Osteoblast (primary cell): ENCODE results near the gene KLRG1. TPM values are rescaled to one million over a fixed set of nuclear protein-coding genes. Genes with fewer than 3 reads are reported as not detected.

Source experiments
- DNase-seq: peaks from one replicate; pipeline ENCODE4 v3.0.0; 2011; ENCODE audit warnings: low spot score, mixed read lengths; ENCODE audit not compliant: insufficient read length; ENCODE audit errors: missing footprints
- H2AFZ ChIP-seq: 2 replicates; pipeline ENCODE4 v1.6.0; 2011; ENCODE audit warnings: mild to moderate bottlenecking, low read length
- H3K27ac ChIP-seq: 2 replicates; pipeline ENCODE4 v1.5.1; 2011; ENCODE audit warnings: mild to moderate bottlenecking, low read depth, low read length, moderate library complexity
- H3K27me3 ChIP-seq: 2 replicates; pipeline ENCODE4 v1.6.0; 2012; ENCODE audit warnings: mild to moderate bottlenecking, control low read depth, inconsistent platforms, low read length, moderate library complexity; ENCODE audit not compliant: insufficient read depth
- H3K36me3 ChIP-seq: 2 replicates; pipeline ENCODE4 v1.5.1; 2011; ENCODE audit warnings: mild to moderate bottlenecking, low read length, control low read depth, moderate library complexity; ENCODE audit not compliant: insufficient read depth
- H3K4me1 ChIP-seq: 2 replicates; pipeline ENCODE4 v1.5.1; 2011; ENCODE audit warnings: mild to moderate bottlenecking, low read length, control low read depth, moderate library complexity; ENCODE audit not compliant: insufficient read depth
- H3K4me2 ChIP-seq: 2 replicates; pipeline ENCODE4 v1.6.0; 2011; ENCODE audit warnings: mild to moderate bottlenecking, low read length; ENCODE audit not compliant: insufficient read depth
- H3K4me3 ChIP-seq: fragments of 200-600 bp; sonication (generic); 3 replicates; pipeline ENCODE4 v1.5.1; 2012; ENCODE audit warnings: mild to moderate bottlenecking, low read length, inconsistent platforms; ENCODE audit not compliant: insufficient read depth
- H3K79me2 ChIP-seq: 2 replicates; pipeline ENCODE4 v1.6.0; 2012; ENCODE audit warnings: mild to moderate bottlenecking, low read length, control low read depth, inconsistent platforms; ENCODE audit not compliant: insufficient read depth
- H3K9me3 ChIP-seq: 2 replicates; pipeline ENCODE4 v1.5.1; 2011; ENCODE audit warnings: low read depth, low read length, control low read depth
- H4K20me1 ChIP-seq: 2 replicates; pipeline ENCODE4 v1.6.0; 2012; ENCODE audit warnings: mild to moderate bottlenecking, low read length, control low read depth; ENCODE audit not compliant: insufficient read depth
- total RNA-seq: library from RNA; depleted of rRNA; stranded (reverse); fragments of >200 nt; gene quantifications from 2 replicates; pipeline ENCODE4 v1.2.3, GENCODE V29; 2012
- TF ChIP-seq, protein P1 (sequence below): IDR thresholded peaks from 2 replicates; pipeline ENCODE4 v1.5.1; 2011; ENCODE audit warnings: mild to moderate bottlenecking, low read depth, low read length, moderate library complexity; ENCODE audit errors: extremely low read depth

KLRG1 gene
- total RNA-seq, 1 donor, result under 0.01 TPM

- peak; percentile 51 for DNase-seq
- no peaks in the 10 kb centered on the region for H3K79me2 ChIP-seq
- H3K4me1 ChIP-seq, result no peaks in the 10 kb centered on the region
- H3K4me3 ChIP-seq, result no peak overlapping the region
- TF ChIP-seq, protein P1, sequence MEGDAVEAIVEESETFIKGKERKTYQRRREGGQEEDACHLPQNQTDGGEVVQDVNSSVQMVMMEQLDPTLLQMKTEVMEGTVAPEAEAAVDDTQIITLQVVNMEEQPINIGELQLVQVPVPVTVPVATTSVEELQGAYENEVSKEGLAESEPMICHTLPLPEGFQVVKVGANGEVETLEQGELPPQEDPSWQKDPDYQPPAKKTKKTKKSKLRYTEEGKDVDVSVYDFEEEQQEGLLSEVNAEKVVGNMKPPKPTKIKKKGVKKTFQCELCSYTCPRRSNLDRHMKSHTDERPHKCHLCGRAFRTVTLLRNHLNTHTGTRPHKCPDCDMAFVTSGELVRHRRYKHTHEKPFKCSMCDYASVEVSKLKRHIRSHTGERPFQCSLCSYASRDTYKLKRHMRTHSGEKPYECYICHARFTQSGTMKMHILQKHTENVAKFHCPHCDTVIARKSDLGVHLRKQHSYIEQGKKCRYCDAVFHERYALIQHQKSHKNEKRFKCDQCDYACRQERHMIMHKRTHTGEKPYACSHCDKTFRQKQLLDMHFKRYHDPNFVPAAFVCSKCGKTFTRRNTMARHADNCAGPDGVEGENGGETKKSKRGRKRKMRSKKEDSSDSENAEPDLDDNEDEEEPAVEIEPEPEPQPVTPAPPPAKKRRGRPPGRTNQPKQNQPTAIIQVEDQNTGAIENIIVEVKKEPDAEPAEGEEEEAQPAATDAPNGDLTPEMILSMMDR, result peak; percentile 57
- H2AFZ ChIP-seq, result no peak overlapping the region
- H3K36me3 ChIP-seq, result no peaks in the 10 kb centered on the region
- no peak overlapping the region for H3K4me2 ChIP-seq
- no peaks in the 10 kb centered on the region for H4K20me1 ChIP-seq
- H3K27ac ChIP-seq, result no peak overlapping the region
- H3K9me3 ChIP-seq, result no peaks in the 10 kb centered on the region
- H3K27me3 ChIP-seq, result no peaks in the 10 kb centered on the region
Observed at GRCh38 chr12:9049520-9050133, 60.3 kb downstream of the KLRG1 start.

DNA sequence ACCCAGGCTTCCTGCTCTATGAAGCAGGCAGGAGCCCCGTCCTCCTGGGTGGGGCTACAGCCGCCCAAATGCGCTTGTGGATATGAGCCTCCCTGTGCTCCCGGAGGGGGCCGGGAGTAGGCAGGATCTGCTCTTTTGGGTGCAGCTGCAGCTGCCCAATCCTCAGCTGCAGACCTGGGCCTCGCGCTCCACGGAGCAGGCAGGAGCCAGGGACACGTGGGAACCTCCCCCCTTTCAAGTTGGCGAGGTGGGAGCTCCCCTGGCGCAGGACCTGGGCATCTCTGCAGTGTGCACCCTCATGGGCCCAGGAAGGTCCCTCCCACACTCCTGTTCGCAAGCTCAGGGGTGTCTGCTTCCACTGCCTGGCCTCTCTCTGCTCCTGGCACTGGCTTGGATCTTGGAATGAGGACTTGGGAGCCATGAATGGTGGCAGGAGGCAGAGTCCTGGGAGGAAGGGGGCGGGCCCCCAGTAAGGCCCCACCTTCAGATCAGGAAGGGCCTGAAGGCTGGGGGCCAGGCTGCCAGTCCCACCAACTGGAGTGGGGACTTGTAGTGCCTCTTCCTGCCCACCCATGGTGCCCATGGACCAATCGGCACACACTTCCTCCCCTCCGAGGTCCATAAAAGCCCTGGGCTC is 61.3 kb downstream of the KLRG1 start:
- Histone ChIP-seq H3K9me3 (no peaks in the 10 kb centered on the region), H2AFZ (no peak overlapping the region), H3K79me2 (no peaks in the 10 kb centered on the region), H3K4me3 (no peak overlapping the region), H4K20me1 (no peaks in the 10 kb centered on the region), H3K4me2 (no peak overlapping the region), H3K4me1 (no peaks in the 10 kb centered on the region), H3K36me3 (no peaks in the 10 kb centered on the region), H3K27ac (no peak overlapping the region), H3K27me3 (no peaks in the 10 kb centered on the region)
- TF ChIP-seq, protein P1, result no peak
- DNase-seq, result no peak

DNA sequence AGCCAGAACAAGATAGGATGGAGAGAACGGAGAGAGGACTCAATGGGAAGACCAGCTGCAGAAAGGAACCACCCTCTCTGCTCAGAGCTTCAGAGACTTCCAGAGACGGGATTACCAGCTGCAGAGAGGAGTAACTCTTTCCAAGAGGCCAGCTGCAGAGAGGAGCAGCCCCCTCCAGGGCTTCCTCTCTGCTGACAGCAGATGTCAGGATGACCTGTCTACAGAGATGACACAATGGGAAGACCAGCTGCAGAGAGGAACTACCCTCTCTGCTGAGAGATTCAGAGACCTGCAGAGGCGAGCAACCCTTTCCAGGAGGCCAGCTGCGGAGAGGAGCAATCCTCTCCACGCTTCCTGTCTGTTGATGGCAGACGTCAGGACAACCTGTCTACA is 61.8 kb downstream of the KLRG1 start:
- no peak overlapping the region for H2AFZ ChIP-seq
- DNase-seq, result no peak
- H3K79me2 ChIP-seq, result no peaks in the 10 kb centered on the region
- no peaks in the 10 kb centered on the region for H3K4me1 ChIP-seq
- H3K36me3 ChIP-seq, result no peaks in the 10 kb centered on the region
- TF ChIP-seq, protein P1, result no peak
- no peak overlapping the region for H3K4me2 ChIP-seq
- no peak overlapping the region for H3K4me3 ChIP-seq
- no peaks in the 10 kb centered on the region for H4K20me1 ChIP-seq
- no peak overlapping the region for H3K27ac ChIP-seq
- no peaks in the 10 kb centered on the region for H3K9me3 ChIP-seq
- H3K27me3 ChIP-seq, result no peaks in the 10 kb centered on the region

DNA sequence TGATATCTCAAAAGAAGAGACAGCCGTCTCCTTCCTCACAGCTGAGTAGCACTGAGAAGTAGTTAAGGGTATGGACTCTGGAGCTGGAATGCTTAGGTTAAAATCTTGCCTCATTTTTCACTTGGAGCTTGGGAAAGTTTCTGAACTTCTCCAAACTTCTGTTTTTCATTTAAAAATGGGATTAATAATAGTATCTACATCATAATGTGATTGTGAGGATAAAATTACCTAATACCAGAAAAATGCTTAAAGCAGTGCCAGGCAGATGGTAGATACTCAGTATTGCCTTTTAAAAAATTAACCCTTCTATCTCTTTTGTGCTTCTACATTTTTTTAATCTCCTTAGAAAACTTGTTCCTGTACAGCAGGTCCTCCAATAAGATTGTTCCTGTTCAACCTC is 63.3 kb downstream of the KLRG1 start:
- no peaks in the 10 kb centered on the region for H3K36me3 ChIP-seq
- no peak for DNase-seq
- no peaks in the 10 kb centered on the region for H3K79me2 ChIP-seq
- H3K4me3 ChIP-seq, result no peak overlapping the region
- TF ChIP-seq, protein P1, result no peak
- H3K4me2 ChIP-seq, result no peak overlapping the region
- no peaks in the 10 kb centered on the region for H3K27me3 ChIP-seq
- H2AFZ ChIP-seq, result no peak overlapping the region
- H3K4me1 ChIP-seq, result no peaks in the 10 kb centered on the region
- H3K9me3 ChIP-seq, result no peaks in the 10 kb centered on the region
- no peaks in the 10 kb centered on the region for H4K20me1 ChIP-seq
- no peak overlapping the region for H3K27ac ChIP-seq

Other genes with a start within 250 kb of the KLRG1 start
- gene A2ML1, start 166.9 kb upstream of the KLRG1 start, total RNA-seq, result under 0.01 TPM in 1 of 2 replicates, not detected in the other
- 22.4 and 27.1 TPM in 2 replicates for gene PHC1, start 75.0 kb upstream of the KLRG1 start, total RNA-seq
- gene M6PR, start 39.9 kb upstream of the KLRG1 start, total RNA-seq, result 143 and 162 TPM in 2 replicates
- gene A2M, start 126.4 kb downstream of the KLRG1 start, total RNA-seq, result 2.2 and 2.9 TPM in 2 replicates
- gene PZP, start 218.8 kb downstream of the KLRG1 start, total RNA-seq, result not detected in 2 replicates